T-helper 2 cell (primary cell): ENCODE data around the gene VPS51.

ENCODE experiments used
- DNase-seq, 5 experiments: peaks; one replicate each; pipeline versions ENCODE4 v3.0.0 to v3.0.0-alpha.2; 2012 to 2022
- total RNA-seq, 2 donors: gene quantifications; one replicate each; lab custom pipeline; 2026; lab: John Stamatoyannopoulos, UW

Gene VPS51
- total RNA-seq = 163 reads per million in 2 donors

DNA sequence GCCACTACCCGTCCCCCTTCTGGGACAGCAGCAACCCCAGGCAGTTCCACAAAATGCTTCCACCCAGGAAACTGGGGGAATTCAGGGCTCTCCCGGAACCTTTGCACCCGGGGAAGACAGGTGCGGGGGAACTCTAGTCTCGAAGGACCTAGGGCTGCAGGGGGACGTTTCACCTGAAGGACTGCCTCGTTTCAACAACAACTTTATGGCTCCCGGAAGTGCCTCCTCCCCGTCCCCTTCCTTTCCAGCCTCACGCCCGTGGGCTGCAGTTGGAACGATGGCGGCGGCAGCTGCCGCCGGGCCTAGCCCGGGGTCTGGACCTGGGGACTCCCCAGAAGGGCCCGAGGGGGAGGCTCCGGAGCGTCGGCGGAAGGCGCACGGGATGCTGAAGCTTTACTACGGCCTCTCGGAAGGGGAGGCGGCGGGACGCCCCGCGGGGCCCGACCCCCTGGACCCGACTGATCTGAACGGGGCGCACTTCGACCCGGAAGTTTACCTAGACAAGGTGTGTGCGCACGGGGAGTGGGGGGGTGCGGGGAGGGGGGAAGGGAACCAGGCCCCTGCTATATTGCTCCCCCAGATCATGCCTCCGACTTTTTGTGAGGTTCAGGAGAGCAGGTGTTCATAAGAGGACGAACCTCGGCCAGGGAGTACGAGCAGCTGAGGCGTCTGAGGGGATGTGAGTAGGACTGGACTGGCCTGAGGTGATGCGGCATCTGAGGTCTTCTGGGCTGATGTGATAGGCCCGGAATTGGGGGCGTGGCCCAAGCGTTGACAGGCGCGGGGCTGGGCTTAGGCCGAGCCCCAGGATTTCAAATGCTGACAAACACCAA is at the start of gene VPS51:
TSS of gene VPS51 (plus strand) at position 241 of the 833 bp plus-strand sequence. CDS start at position 278, 37 bp downstream.
- DNase-seq = peak; percentile 53 to 96 (median 78)

DNA sequence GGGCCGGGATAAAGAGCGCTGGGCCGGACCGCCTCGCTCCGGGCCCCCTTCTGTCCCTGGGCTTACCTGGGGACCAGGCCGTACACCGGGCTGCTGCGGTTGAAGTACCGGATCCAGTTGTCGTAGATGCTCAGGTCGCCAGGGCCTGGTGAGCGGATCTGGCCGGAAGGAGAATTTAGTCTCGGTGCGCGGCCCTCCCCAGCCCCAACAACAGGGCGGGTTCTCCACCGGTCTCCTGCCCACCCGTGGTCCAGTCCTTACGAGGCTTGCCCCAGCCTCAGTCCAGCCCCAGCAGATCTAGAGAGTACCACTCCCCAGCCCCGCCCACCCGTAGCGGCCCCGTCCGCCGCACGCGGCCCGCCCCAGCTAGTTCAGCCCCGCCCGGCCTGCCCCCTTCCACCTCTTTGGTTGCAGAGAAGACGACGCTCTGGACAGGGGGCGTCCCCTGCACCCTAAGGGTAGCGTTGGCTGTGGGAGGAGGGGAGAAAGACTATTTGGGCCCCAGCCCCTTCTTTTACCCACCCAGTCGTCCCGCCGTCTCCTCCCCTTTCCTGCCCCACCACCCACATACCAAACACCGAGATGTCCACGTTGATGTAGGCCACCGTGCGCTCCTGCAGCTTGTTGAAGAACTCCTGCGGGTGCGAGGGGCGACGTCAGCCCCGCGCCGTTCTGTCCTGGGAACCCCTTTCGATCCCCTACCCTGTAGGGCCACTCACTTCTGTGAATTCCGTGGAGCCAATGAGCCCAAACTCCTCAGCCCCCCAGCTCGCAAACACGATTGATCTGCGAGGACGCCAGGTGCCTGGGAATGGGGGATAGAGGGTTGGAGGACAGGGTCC is 48.2 kb upstream of the VPS51 start:
- peak in 2 of 5 experiments; percentile 13 to 30 for DNase-seq

DNA sequence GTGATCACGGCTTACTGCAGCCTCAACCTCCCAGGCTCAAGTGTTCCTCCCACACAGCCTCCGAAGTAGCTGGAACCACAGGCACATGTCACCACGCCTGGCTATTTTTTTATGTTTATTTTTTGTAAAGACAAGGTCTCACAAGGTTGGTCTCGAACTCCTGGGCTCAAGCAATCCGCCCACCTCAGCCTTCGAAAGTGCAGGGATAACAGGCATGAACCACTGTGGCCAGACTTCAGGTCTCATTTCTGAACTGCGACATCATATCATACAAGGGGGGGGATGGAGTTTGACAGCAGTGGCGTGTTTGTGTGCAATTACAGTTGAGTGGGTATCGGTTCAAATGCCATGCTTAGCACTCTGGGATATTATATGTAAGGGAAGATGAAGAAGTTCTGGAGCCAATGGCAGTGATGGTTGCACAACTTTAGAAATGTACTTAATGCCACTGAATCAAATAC is 44.6 kb upstream of the VPS51 start:
- DNase-seq = no peak

DNA sequence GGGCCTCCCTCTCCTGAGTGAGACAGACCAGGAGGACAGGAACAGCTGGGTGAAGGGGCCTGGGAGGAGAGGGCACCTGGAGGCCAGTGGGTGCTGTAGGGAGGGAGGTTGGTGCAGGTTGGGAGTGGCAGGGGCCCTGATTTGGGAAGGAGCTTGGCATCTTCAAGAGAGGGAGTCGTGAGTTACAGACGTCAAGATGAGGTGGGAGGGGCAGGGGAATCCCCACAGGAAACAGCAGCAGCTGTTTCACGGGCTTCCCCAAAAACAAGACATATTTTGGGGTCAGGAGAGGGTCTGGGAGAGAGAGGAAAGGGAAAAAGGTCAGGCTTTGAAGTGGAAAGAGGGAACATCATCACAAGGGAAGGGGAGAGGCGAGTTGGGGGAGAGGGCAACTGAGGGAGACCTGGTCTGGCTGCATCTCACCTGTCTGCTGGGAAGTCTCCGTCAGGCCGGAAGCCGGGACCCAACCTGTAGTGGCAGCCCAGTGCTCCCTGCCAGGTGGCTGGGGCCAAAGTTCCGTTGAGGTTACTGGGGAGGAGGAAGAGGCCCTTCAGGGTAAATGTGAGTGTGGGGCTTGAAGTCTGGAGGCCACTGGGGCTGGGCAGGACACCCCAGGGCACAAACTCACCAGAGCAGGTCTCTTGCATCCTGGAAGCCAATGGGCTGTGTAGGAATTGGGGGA is 42.0 kb upstream of the VPS51 start:
- peak in 1 of 5 experiments; percentile 4 for DNase-seq

DNA sequence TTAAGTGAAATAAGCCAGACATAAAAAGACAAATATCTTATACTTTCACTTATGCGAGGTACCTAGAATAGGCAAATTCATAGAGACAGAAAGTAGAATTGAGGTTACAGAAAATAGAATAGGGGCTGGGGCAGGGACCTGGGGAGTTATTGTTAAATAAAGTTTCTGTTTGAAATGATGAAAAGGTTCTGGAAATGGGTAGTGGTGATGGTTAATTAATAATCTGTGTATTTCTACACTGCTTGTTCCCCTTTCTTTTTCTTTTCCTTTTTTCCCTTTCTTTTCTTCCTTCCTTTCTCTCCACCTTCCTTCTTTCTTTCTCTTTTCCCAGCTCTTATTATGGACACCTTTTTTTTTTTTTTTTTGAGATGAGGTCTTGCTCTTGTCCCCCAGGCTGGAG is 40.5 kb upstream of the VPS51 start:
- no peak for DNase-seq

DNA sequence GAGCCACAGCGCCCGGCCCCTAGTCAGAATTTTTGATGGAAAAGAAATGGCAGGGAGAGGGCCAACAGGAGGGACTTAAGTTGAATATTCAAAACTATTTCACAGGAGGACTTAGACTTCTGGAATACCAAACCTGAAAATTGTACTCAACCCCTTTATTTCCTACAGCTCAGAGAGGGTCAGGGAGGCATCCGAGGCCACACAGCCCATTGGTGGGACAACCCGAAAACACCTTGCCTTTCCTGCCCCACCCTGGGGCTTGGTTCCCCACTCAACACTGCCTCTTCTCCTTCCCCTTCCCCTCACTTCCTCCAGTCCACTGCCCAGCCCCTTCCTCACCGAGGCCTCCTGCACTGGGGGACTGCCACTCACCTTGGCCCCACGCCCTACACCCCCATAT is 39.0 kb upstream of the VPS51 start:
- no peak for DNase-seq

DNA sequence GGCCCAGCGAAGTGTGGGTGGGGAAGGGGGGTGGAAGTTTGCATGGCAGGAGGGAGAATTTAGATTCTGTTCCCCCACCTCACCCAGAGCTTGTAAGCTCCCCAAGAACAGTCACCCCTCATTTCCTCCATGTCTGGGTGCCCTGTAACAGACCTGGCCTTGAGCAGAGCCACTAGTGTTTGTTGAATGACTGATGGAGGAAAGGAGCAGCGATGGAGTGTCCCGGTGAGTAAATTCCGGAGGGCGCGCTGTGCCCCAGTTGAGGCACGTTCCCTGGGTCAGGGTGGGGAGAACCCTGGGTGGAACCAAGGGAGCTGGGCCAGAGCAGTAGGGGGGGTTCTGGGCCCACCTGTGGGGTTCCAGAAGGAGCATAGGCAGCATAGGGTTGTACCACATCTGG is 38.5 kb upstream of the VPS51 start:
- DNase-seq = no peak

DNA sequence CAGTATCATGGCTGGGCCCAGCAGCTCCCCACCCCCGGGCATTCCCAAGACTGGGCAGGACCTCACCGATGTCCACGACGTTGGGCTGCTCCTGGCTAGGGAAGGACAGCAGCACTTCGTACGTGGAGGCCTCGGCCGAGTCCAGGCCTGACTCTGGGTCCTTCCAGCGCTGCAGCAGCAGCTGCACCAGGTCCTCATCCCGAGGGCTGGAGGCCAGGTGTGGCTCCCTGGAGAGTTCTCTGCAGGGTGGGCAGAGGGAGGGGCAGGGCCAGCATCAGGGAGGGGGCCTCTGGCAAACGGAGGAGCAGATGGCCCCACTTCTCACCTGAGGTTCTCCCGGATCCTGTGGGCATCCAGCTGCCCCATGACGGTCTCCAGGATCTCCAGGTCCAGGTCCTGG is 38.0 kb upstream of the VPS51 start:
- DNase-seq = no peak

DNA sequence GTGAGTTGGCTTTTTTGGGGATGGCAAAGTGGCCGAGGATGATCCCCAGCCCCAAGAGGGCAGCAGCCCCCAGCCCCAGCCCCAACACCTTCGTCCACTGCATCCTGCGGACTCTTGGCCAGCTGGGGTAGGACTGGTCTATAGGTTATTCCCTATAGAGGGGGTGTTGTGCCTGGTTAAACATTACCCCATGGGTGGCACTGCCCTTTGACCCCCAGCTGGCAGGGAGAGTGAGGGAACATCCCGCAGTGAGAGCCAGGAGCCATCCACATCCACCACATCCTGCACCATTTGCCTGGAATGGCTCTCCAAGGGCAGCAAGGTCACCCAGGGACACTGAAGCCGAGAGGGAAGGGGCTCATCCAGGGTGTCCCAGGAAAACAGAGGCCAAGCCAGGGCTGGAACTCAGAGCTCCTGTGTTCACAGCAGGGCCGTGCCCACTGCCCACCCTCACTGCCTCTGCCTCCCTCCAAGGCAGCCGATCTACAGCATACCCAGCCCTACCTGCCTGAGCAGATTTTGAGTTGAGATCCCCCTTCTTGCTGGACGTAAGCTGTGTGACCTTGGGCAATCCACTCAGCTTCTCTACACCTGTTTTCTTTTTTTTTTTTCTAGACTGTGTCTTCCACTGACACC is 37.5 kb upstream of the VPS51 start, which contains the start of gene NAALADL1:
TSS of gene NAALADL1 (minus strand) at position 135 of the 636 bp plus-strand sequence. CDS start at position 103, 32 bp downstream.
- no peak for DNase-seq

DNA sequence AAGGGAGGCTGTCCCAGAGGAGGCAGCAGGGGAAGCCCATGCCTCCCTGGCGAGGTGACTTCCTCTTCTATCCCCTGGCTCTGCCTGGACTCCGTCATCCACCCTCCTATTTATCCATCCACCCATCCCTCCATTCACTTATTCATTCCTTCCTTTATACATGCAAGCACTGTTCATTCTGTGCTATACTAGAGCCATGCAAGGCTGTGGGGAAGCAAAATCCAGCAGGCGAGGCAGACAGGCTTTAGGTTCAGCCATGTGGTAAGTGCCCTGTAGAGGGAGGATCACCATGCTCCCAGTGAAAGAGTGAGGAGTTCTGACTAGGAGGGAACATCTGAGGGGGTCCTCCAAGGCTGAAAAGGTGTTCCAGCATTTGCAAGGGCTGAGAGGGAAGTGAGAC is 36.5 kb upstream of the VPS51 start:
- DNase-seq = no peak

DNA sequence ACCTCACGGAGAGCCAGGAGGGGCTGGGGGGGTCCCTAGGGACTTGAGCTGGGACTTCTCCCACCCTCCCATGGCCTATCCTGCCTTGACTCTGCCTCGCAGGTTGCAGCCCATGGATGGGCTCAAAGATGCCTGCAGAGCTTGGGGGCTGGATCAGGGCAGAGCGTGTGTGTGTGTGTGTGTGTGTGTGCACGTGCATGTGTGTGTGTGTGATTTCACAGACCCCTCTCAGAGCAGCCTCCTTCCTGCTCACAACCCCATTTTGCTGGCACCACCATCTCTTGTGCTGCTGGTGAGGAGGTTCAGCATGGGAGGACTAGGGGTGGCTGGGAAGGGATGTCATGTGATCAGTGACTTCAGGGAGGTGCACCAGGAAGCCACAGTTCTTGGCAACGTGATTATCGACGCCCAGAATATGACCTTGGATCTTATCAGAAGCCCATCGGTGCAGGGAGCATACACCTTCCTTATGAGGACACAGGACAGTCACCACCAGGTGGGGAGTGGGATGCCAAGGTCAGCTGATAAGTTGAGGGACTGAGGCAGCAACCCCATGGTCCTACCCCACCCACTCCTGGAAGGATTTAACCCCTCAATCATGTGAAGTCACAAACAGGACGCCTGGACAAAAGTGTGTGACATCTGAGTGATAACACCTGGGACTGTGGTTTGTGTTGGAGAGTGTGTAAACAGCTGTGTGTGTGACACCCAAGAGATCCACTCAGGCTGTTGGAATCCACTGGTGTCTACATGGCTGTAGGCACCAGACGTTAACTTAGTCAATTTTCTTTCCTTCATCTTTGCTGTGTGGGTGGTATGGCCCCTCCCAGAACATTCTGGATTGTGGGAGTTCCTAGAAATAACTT is 35.8 kb upstream of the VPS51 start:
- peak in 1 of 5 experiments; percentile 49 for DNase-seq

DNA sequence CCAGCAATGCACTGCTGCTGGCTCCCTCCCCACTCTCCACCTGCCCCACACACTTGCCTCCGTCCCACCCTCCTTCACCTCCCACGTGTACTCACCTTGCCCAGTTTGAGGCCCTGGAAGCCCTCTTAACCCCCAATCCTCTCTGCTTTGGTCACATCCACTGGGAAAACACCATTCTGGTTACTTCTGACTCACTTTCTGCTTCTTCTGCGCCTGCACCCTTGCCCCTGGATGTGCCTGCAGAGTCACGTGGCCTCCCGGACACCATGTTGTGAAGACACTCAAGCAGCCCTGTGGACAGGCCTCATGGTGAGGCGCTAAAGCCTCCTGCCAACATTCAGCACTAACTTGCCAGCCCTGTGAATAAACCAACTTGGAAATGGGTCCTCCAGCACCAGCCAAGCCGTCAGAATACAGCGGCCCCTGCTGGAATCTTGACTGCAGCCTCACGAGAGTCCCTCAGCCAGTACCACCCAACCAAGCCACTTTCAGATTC is 35.1 kb upstream of the VPS51 start:
- DNase-seq = no peak

DNA sequence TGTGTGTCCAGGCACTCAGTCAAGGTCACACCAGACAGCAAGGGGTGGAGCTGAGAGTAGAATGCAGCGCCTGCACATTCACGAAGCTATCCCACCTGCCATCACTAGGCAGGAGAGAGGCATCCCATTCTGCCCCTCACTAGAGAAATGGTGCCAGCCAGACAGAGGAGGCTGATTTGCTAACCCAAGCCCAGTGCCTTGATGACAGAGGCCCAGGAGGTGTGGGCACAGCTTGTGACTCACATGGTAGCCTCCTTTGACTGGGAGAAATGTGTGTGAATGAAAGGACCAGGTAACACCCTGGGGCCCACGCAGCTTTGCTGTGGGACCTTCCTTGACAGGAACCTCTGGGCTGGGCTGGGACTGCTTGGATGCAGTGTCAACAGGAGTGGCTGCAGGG is 32.5 kb upstream of the VPS51 start:
- no peak for DNase-seq

DNA sequence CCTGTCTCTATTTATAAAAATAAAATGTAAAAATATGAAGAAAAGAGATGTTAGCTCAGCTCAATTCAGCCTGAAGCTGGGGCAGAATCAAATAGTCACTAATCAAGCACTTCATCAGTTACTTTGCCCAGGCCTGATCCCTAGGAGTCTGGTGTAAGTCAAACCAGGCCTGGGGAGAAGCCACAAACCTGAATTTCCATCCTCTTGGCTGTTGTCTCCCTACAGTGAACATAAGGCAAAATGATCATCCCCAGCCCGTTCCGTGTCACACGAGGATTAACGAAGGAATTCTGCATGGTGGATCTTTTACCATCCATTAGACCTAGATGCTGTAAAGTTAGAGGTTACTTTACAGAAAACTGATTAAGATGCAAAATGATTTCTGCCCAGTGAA is 31.2 kb upstream of the VPS51 start:
- no peak for DNase-seq

DNA sequence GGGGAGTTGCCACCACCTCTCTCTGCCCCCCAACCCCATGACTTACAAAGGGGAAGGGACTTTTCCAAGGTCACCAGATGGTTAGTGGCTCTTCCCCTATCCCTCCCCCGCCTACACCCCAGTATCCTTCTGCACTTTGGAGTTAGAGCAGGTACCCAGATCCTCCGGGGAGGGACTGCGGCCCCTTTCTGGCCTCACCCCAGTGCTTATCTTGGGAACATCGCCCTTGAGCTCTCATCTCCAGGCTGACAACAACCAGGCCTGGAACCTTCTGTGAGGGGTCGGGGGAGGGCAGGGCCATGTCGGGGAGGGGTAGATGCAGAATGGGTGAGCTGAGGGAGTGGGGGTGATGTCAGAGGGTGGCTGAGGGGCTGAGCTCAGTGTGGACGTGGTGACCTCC is 30.2 kb upstream of the VPS51 start:
- DNase-seq = no peak

DNA sequence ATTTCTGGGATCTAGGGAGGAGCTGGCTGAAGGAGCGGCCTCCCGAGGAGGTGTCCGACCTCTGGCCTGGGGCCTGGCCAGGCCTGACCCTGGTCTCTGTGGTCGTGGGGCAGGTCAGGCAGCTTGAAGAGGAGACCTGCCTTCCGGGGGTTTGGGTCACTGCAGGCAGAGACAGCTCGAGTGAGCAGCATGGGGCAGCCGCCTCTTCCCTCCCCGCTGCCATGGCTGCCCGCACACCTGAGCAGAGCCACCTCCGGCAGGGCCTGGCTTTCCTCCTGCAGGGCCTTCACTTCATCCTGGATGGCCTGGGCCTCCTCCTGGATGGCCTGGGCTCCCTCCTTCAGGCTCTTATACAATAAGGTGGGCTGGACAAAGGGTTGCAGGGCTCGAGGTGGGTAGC is 29.7 kb upstream of the VPS51 start:
- DNase-seq = no peak

DNA sequence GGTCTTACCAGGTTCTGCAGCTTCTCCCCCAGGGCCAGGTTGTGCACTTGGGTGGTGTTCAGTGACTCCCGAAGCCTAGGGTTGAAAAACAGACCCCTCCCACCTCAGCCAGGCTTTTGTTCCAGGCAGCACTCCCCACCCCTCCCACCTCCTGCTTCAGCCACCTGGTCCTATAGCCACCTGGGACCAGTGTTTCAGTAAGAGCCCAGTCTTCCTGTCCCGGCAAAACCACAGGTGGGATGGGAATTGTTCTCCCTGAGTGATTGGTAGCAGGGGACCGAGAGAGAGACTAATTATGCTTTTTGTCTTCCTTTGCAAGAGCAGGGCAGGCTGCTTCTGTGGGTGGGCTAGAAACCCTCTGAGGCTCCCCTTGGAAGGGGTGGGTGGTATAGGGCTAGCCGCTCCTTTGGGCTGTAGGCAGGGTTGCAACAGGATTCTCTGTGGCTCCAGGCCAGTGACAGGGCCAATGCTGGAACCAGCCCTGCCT is 29.2 kb upstream of the VPS51 start:
- DNase-seq = no peak

DNA sequence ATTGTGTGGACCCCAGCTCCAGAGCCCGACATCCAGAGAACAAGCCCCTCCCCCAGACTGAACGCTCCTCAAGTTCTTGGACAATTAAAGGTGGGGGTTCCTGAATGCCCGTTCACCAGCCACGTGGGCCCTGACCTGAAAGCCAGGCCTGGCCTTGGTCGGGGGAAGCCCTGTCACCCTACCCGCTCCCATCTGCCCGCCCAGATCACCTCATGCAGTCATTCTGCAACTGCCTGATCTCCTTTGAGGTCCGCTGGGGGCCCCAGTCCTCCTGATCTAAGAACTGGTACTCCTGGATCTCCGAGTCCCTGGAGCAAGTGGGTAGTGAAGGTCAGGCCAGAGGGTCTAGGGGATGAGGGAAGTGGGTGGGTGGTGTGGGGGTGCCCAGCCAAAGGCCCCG is 28.6 kb upstream of the VPS51 start:
- no peak for DNase-seq

DNA sequence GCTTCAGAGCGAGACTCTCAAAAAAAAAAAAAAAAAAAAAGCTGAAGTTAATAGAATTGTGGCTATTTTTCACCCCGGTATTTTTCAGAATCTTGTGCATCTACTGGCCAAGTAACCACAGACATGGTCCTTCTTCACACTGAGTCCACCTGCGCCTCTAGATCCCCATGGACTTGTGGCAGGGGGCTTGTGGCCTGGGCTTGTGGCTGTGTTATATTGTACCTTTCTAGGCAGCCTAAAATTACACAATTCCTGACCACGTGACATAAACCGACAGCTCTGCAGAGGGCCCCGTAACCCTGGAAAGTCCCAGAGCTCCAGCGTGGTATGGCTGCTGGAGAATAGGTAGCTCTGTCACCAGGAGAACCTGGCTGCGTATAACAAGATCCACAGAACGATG is 26.8 kb upstream of the VPS51 start:
- no peak for DNase-seq

DNA sequence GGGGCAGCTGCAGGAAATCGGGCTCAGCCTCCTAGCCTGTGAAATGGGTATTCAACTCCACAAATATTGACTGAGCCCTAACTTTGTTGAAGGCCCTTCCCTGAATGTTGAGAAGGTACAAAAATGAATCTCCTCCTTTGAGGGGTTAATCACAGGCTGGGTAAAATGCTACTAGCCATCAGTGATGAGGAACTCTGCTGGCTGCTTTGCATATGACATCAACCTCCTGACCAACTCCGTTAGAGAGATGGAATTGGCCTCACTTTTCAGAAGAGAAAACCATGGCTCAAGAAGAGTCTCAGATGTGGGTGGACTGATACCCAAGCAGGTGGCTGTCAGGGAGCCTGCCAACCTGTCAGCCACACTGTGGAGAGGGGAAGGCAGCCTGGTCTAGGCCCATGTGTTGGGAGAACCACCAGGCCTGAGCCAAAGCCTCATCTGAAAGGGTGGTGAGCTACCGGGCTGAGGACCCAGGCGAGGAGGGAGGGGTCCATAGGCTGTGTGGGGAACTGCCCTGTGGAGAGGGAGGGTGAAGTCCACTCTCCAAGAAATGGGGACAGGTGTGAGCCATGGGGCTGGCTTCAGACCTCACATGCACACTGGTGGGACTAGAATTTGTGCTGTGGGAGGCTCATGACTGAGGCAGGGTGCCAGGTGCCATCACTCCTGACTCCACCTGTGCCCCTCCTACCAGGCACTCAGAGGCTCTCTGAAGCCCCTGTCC is 23.9 kb upstream of the VPS51 start:
- no peak for DNase-seq

DNA sequence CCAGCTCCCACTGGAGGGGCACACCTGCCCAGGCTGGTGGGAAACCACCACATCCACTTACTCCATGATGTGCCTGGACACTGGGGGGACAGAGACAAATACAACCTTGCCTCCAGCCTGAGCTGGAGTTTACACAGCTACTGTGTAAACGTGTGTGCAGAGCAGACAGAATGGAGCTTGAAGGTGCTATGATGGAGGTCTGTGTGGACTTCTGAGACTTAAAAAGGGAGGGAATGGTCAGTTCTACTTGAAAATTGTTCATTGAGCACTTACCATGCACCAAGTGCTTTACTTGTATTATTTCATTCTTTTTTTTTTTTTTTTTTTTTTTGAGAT is 23.4 kb upstream of the VPS51 start:
- no peak for DNase-seq
